HepG2 (cell line): ENCODE data around the gene CSNK1D. TPM values are rescaled to one million over a fixed set of nuclear protein-coding genes. Genes with fewer than 3 reads are reported as not detected.

Source experiments
- ARID5B ChIP-seq: IDR thresholded peaks from 2 replicates; pipeline ENCODE4 v1.4.0; 2020; ENCODE audit warnings: mild to moderate bottlenecking, missing genetic modification reagents
- CBFB ChIP-seq: sonication (generic); formaldehyde crosslinking; IDR thresholded peaks from 2 replicates; pipeline ENCODE4 v1.4.0; 2020; ENCODE audit warnings: missing genetic modification reagents
- KAT2B ChIP-seq: fragments of 150-350 bp; IDR thresholded peaks from 2 replicates; pipeline ENCODE4 v1.6.1; 2014; ENCODE audit warnings: low read depth, low read length, borderline replicate concordance
- KLF15 ChIP-seq: sonication (generic); formaldehyde crosslinking; IDR thresholded peaks from 2 replicates; pipeline ENCODE4 v1.8.1; 2023; ENCODE audit warnings: borderline replicate concordance, mild to moderate bottlenecking, inconsistent platforms, missing genetic modification reagents, mixed read lengths
- PPARG ChIP-seq: conservative IDR thresholded peaks from 2 replicates; pipeline ENCODE4 v1.6.1; 2016; ENCODE audit warnings: missing biosample characterization, missing genetic modification reagents
- REST ChIP-seq, 2 experiments: IDR thresholded peaks; 2 replicates each; pipeline ENCODE4 v1.6.1; 2011 to 2012; ENCODE audit warnings: low read length in 2 of 2, borderline replicate concordance in 1 of 2, low read depth in 1 of 2, mild to moderate bottlenecking in 1 of 2, moderate library complexity in 1 of 2
- SKI ChIP-seq: fragments of 450-650 bp; IDR thresholded peaks from one replicate; pipeline ENCODE4 v1.6.1; 2018; ENCODE audit warnings: mild to moderate bottlenecking; ENCODE audit not compliant: partially characterized antibody
- SSRP1 ChIP-seq: IDR thresholded peaks from 2 replicates; pipeline ENCODE4 v1.6.1; 2016; ENCODE audit warnings: control low read depth
- TEAD3 ChIP-seq: optimal IDR thresholded peaks from 2 replicates; pipeline ENCODE3; 2016; ENCODE audit warnings: borderline replicate concordance
- TRIM22 ChIP-seq: fragments of 450-650 bp; IDR thresholded peaks from 2 replicates; pipeline ENCODE4 v1.6.1; 2017
- U2AF2 ChIP-seq: fragments of 200-400 bp; formaldehyde crosslinking; IDR thresholded peaks from 2 replicates; pipeline ENCODE4 v1.6.1; 2017; ENCODE audit warnings: low read depth, mild to moderate bottlenecking, low read length
- ZNF354B ChIP-seq: sonication (generic); formaldehyde crosslinking; IDR thresholded peaks from 2 replicates; pipeline ENCODE4 v1.8.0; 2022; ENCODE audit warnings: mild to moderate bottlenecking, missing genetic modification reagents
- ZNF446 ChIP-seq: sonication (generic); formaldehyde crosslinking; IDR thresholded peaks from 2 replicates; pipeline ENCODE4 v1.5.0; 2020; ENCODE audit warnings: mild to moderate bottlenecking, missing genetic modification reagents
- ZNF670 ChIP-seq: sonication (generic); formaldehyde crosslinking; IDR thresholded peaks from 2 replicates; pipeline ENCODE4 v1.8.0; 2022; ENCODE audit warnings: mild to moderate bottlenecking, missing genetic modification reagents, borderline replicate concordance
- polyA plus RNA-seq, 8 experiments: library from polyadenylated mRNA; depleted of rRNA in 3 of 8; stranded (reverse) in 7 of 8; unstranded in 1 of 8; fragments of >200 nt; fragmentation: Illumina TruSeq in 4 of 8; extraction: Trizol in 4 of 8; gene quantifications; 2 replicates each; pipeline versions ENCODE4 v1.2.1 to v1.2.3, GENCODE V29; 2011 to 2016; ENCODE audit warnings: low read depth in 4 of 8, missing spikeins in 1 of 8, mixed read lengths in 1 of 8; ENCODE audit not compliant: insufficient read depth in 1 of 8
- total RNA-seq, 5 experiments: library from RNA; depleted of rRNA; stranded (reverse); fragments of >200 nt; fragmentation: Illumina TruSeq; extraction: Trizol; gene quantifications; 2 replicates each; pipeline ENCODE4 v1.2.3, GENCODE V29; 2016; ENCODE audit warnings: low read depth in 1 of 5

The CSNK1D gene
- total and polyA plus RNA-seq, 2 of the 13 experiments (the other 11 are each of a cell fraction or from before 2014, with no cell fraction given) = 31.5 to 128 TPM

GRCh38 chr17:82228842-82229697, 44.4 kb downstream of the CSNK1D start, which contains the start of gene SLC16A3 (continued):
- peak; percentile 21; the same call in 1 of the 2 replicates for TF ChIP-seq ARID5B (CRISPR knock-in tag)
- no peak for TF ChIP-seq TRIM22
- peak; percentile 87 for TF ChIP-seq ZNF670 (CRISPR knock-in tag)
- peak; percentile 47 for TF ChIP-seq SKI
- no peak for TF ChIP-seq TEAD3 (CRISPR knock-in tag)
- TF ChIP-seq CBFB (CRISPR knock-in tag) = no peak
- TF ChIP-seq PPARG (CRISPR knock-in tag) = no peak
- TF ChIP-seq KLF15 (CRISPR knock-in tag) = no peak
- TF ChIP-seq U2AF2 = no peak
- 0 out of 2 replicates have a peak, but pooled peaks have one; percentile 34 for TF ChIP-seq ZNF354B (CRISPR knock-in tag)
- TF ChIP-seq SSRP1 (CRISPR knock-in tag) = no peak
- TF ChIP-seq REST (IDR thresholded peaks at IDR 0.05; ENCODE audit: borderline replicate concordance in 1 of 2, low read depth in 1 of 2, low read length in 2 of 2) = peak in 1 of 2 experiments; percentile 47; a peak in 1 of 4 replicates
- no peak for TF ChIP-seq KAT2B
- no peak for TF ChIP-seq ZNF446
